HCT116 (cell line): ENCODE measurements around the gene CLSTN3. TPM values are rescaled to one million over a fixed set of nuclear protein-coding genes. Genes with fewer than 3 reads are reported as not detected.

Source experiments
- ATAC-seq: fragments of 200-7000 bp; cut with Tn5 transposase; 2 replicates; pipeline ENCODE4 v1.9.1; 2020; ENCODE audit warnings: mild to moderate bottlenecking, moderate library complexity
- BruUV-seq: library from RNA; stranded (reverse); fragments of 400-500 nt; replicated peaks from 2 replicates; lab custom pipeline; 2021; lab: Mats Ljungman, UMichigan
- CTCF ChIA-PET: fragments of 300-600 bp; sonication (Branson Sonifier 250); formaldehyde crosslinking; loops from one replicate; lab custom pipeline; 2021; ENCODE audit warnings: antibody characterized with exemption; lab: Charles Lee
- POLR2A ChIA-PET: fragments of 300-600, 350-600 bp; sonication (Branson Sonifier 250); formaldehyde crosslinking; loops from one replicate; lab custom pipeline; 2021; ENCODE audit warnings: antibody characterized with exemption; lab: Charles Lee
- RAD21 ChIA-PET, 2 experiments: fragments of 300-600 bp; sonication (Branson Sonifier 250); formaldehyde crosslinking; loops; one replicate each; lab custom pipeline; 2023; ENCODE audit warnings: low total read pairs in 2 of 2; ENCODE audit not compliant: uncharacterized antibody in 2 of 2, unreplicated experiment in 2 of 2, low non-redundant PET in 1 of 2; lab: Charles Lee
- DNase-seq: peaks from one replicate; pipeline ENCODE4 v3.0.0-alpha.2; 2010; ENCODE audit warnings: low read depth, low spot score
- H2AFZ ChIP-seq: fragments of 200-600 bp; shearing (Covaris generic), sonication (generic); 2 replicates; pipeline ENCODE4 v1.6.1; 2017; ENCODE audit warnings: low read depth, mixed run types, mixed read lengths, antibody characterized with exemption, low read length; ENCODE audit not compliant: poor library complexity, severe bottlenecking
- H3K27ac ChIP-seq: 2 replicates; pipeline ENCODE4 v1.5.1; 2012; ENCODE audit warnings: low read depth, low read length
- H3K27me3 ChIP-seq: fragments of 200-600 bp; sonication (generic); 2 replicates; pipeline ENCODE4 v1.6.1; 2016; ENCODE audit warnings: mixed run types, low read length, mixed read lengths; ENCODE audit not compliant: insufficient read depth
- H3K36me3 ChIP-seq, 2 experiments: fragments of 200-500 bp in 1 of 2; fragments of 200-600 bp in 1 of 2; sonication (Bioruptor generic) in 1 of 2; sonication (generic) in 1 of 2; 2 replicates each; pipeline versions ENCODE4 v1.5.1 to v1.6.1; 2014 to 2016; ENCODE audit warnings: low read length in 2 of 2, inconsistent platforms in 1 of 2, mixed read lengths in 1 of 2, mixed run types in 1 of 2; ENCODE audit not compliant: insufficient read depth in 2 of 2, control insufficient read depth in 1 of 2
- H3K4me1 ChIP-seq, 2 experiments: fragments of 200-600 bp in 1 of 2; sonication (generic) in 1 of 2; 2 replicates each; pipeline versions ENCODE4 v1.5.1 to v1.6.1; 2012 to 2017; ENCODE audit warnings: low read length in 2 of 2, inconsistent platforms in 1 of 2, mild to moderate bottlenecking in 1 of 2, mixed read lengths in 1 of 2, mixed run types in 1 of 2, moderate library complexity in 1 of 2; ENCODE audit not compliant: insufficient read depth in 2 of 2, control insufficient read depth in 1 of 2
- H3K4me2 ChIP-seq: fragments of 200-600 bp; sonication (generic); 2 replicates; pipeline ENCODE4 v1.6.1; 2017; ENCODE audit warnings: mixed run types, low read length, mixed read lengths
- H3K4me3 ChIP-seq, 2 experiments: fragments of 200-600 bp in 1 of 2; sonication (generic) in 1 of 2; replicated peaks in 1 of 2; 2 replicates each; pipeline ENCODE4 v1.5.1; 2011 to 2016; ENCODE audit warnings: low read length in 2 of 2, control low read depth in 1 of 2, low read depth in 1 of 2, mild to moderate bottlenecking in 1 of 2, mixed read lengths in 1 of 2, mixed run types in 1 of 2
- H3K79me2 ChIP-seq: fragments of 200-600 bp; sonication (generic); 2 replicates; pipeline ENCODE4 v1.6.1; 2017; ENCODE audit warnings: mild to moderate bottlenecking, mixed run types, low read length, moderate library complexity, mixed read lengths; ENCODE audit not compliant: insufficient read depth
- H3K9ac ChIP-seq: fragments of 200-600 bp; sonication (generic); 2 replicates; pipeline ENCODE4 v1.6.1; 2016; ENCODE audit warnings: low read length, mixed read lengths
- H3K9me2 ChIP-seq: fragments of 200-600 bp; sonication (generic), shearing (Covaris generic); 2 replicates; pipeline ENCODE4 v1.6.1; 2017; ENCODE audit warnings: mixed run types, mild to moderate bottlenecking, moderate library complexity; ENCODE audit not compliant: insufficient read depth
- H3K9me3 ChIP-seq, 2 experiments: fragments of 200-500 bp in 1 of 2; fragments of 200-600 bp in 1 of 2; sonication (Bioruptor generic) in 1 of 2; sonication (generic) in 1 of 2; 2 replicates each; pipeline ENCODE4 v1.6.1; 2014 to 2017; ENCODE audit warnings: low read length in 2 of 2, mixed read lengths in 2 of 2, inconsistent platforms in 1 of 2, low read depth in 1 of 2, mild to moderate bottlenecking in 1 of 2, mixed run types in 1 of 2, moderate library complexity in 1 of 2; ENCODE audit not compliant: control insufficient read depth in 1 of 2, insufficient read depth in 1 of 2
- H4K20me1 ChIP-seq: fragments of 200-600 bp; sonication (generic), shearing (Covaris generic); 2 replicates; pipeline ENCODE4 v1.6.1; 2017; ENCODE audit warnings: mixed run types, mild to moderate bottlenecking, moderate library complexity; ENCODE audit not compliant: insufficient read depth
- CBX3 ChIP-seq: IDR thresholded peaks from 2 replicates; pipeline ENCODE4 v1.6.1; 2012; ENCODE audit warnings: low read depth
- CEBPB ChIP-seq: IDR thresholded peaks from 2 replicates; pipeline ENCODE4 v1.6.1; 2012; ENCODE audit warnings: low read depth
- CTCF ChIP-seq, 3 experiments: fragments of 200-600 bp in 1 of 3; sonication (generic) in 1 of 3; IDR thresholded peaks in 2 of 3; conservative IDR thresholded peaks in 1 of 3; 2 replicates each; pipeline ENCODE4 v1.5.1; 2012 to 2017; ENCODE audit warnings: low read depth in 2 of 3, low read length in 2 of 3, antibody characterized with exemption in 1 of 3, borderline replicate concordance in 1 of 3, control low read depth in 1 of 3, mild to moderate bottlenecking in 1 of 3, mixed read lengths in 1 of 3, mixed run types in 1 of 3, moderate library complexity in 1 of 3; ENCODE audit not compliant: insufficient read depth in 1 of 3
- EGR1 ChIP-seq: IDR thresholded peaks from 2 replicates; pipeline ENCODE4 v1.6.1; 2012; ENCODE audit warnings: low read depth
- ELF1 ChIP-seq: IDR thresholded peaks from 2 replicates; pipeline ENCODE4 v1.6.1; 2012; ENCODE audit warnings: low read depth, borderline replicate concordance
- EZH2phosphoT487 ChIP-seq: fragments of 200-600 bp; IDR thresholded peaks from 2 replicates; pipeline ENCODE4 v1.6.1; 2018; ENCODE audit warnings: antibody characterized with exemption, borderline replicate concordance
- JUND ChIP-seq: IDR thresholded peaks from 2 replicates; pipeline ENCODE4 v1.6.1; 2012
- POLR2A ChIP-seq: IDR thresholded peaks from 2 replicates; pipeline ENCODE4 v1.7.0; 2011; ENCODE audit warnings: borderline replicate concordance; ENCODE audit not compliant: insufficient read depth, insufficient read length; ENCODE audit errors: extremely low read depth
- POLR2AphosphoS5 ChIP-seq: IDR thresholded peaks from 2 replicates; pipeline ENCODE4 v1.6.1; 2011; ENCODE audit warnings: mild to moderate bottlenecking, low read depth, low read length, moderate library complexity
- RAD21 ChIP-seq: IDR thresholded peaks from 2 replicates; pipeline ENCODE4 v1.6.1; 2012; ENCODE audit warnings: low read depth, mild to moderate bottlenecking
- SIN3A ChIP-seq: IDR thresholded peaks from 2 replicates; pipeline ENCODE4 v1.6.1; 2012; ENCODE audit warnings: low read depth
- SRF ChIP-seq: IDR thresholded peaks from 2 replicates; pipeline ENCODE4 v1.6.1; 2012; ENCODE audit warnings: low read depth
- YY1 ChIP-seq: IDR thresholded peaks from 2 replicates; pipeline ENCODE4 v1.6.1; 2011; ENCODE audit warnings: low read length, low read depth, moderate library complexity, mild to moderate bottlenecking; ENCODE audit not compliant: insufficient replicate concordance; ENCODE audit errors: extremely low read depth
- ZFX ChIP-seq: fragments of 450-650 bp; IDR thresholded peaks from 2 replicates; pipeline ENCODE4 v1.6.1; 2017
- ZNF274 ChIP-seq: fragments of 200-500 bp; sonication (Bioruptor generic); IDR thresholded peaks from 2 replicates; pipeline ENCODE4 v1.6.1; 2014; ENCODE audit warnings: mild to moderate bottlenecking, low read depth, low read length, inconsistent platforms
- intact Hi-C: fragments of 100-400 bp; cut with micrococcal nuclease; formaldehyde crosslinking; loops from 2 replicates; pipeline ENCODE4 v1.10.0; 2022
- total RNA-seq: library from RNA; stranded (reverse); gene quantifications from one replicate; pipeline ENCODE4 v1.2.1, GENCODE V29; 2021; ENCODE audit not compliant: unreplicated experiment
- TF ChIP-seq, protein P1 (sequence below): IDR thresholded peaks from 2 replicates; pipeline ENCODE4 v1.6.1; 2011; ENCODE audit warnings: mild to moderate bottlenecking, low read length, moderate library complexity; ENCODE audit not compliant: insufficient replicate concordance; ENCODE audit errors: extremely low read depth
- TF ChIP-seq, protein P2 (sequence below): IDR thresholded peaks from 2 replicates; pipeline ENCODE4 v1.6.1; 2012

CLSTN3 gene
- total RNA-seq, 1 experiment from 2014 or later: 23.0 TPM

GRCh38 chr12:7099290-7099996 is 30.7 kb upstream of the CLSTN3 start (continued):
- no peak for TF ChIP-seq CEBPB
- no peak for TF ChIP-seq ZFX
- no peak for TF ChIP-seq ZNF274
- TF ChIP-seq, all 23 proteins: peak for 0

DNA sequence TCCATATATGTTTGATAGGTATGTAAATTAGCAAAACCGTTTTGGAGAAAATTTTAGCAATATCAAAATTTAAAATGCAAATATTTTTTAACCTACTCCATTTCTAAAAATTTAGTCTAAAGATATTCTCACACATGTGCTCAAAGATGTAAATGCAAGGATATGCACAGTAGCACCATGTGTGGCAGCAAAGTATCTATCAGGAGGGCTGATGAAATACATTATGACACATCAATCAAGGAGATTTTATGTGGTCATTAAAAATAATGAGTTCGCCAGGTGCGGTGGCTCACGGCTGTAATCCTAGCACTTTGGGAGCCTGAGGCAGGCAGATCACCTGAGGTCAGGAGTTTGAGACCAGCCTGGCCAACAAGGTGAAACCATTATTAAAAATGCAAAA is 29.9 kb upstream of the CLSTN3 start:
- DNase-seq (no peak), ATAC-seq (no peak)
- no peak overlapping the region for H3K27ac ChIP-seq
- peaks cover 5 to 6% of the 10 kb centered on the region in 2 experiments; a peak in 2 of 4 replicates for H3K36me3 ChIP-seq
- H3K79me2 ChIP-seq: no peaks in the 10 kb centered on the region
- TF ChIP-seq POLR2AphosphoS5: no peak
- TF ChIP-seq SRF: no peak
- no peak for TF ChIP-seq EGR1
- TF ChIP-seq ZFX: no peak
- TF ChIP-seq JUND: no peak
- TF ChIP-seq CBX3: no peak
- no peak for TF ChIP-seq EZH2phosphoT487
- TF ChIP-seq POLR2A: no peak
- TF ChIP-seq SIN3A: no peak
- TF ChIP-seq ELF1: no peak
- no peak for TF ChIP-seq CTCF (IDR thresholded peaks at IDR 0.05 in 2 of 3, conservative IDR thresholded peaks at IDR 0.05 in 1 of 3; ENCODE audit: borderline replicate concordance in 1 of 3, insufficient read depth in 1 of 3, low read depth in 2 of 3, low read length in 2 of 3)
- TF ChIP-seq, protein P1, sequence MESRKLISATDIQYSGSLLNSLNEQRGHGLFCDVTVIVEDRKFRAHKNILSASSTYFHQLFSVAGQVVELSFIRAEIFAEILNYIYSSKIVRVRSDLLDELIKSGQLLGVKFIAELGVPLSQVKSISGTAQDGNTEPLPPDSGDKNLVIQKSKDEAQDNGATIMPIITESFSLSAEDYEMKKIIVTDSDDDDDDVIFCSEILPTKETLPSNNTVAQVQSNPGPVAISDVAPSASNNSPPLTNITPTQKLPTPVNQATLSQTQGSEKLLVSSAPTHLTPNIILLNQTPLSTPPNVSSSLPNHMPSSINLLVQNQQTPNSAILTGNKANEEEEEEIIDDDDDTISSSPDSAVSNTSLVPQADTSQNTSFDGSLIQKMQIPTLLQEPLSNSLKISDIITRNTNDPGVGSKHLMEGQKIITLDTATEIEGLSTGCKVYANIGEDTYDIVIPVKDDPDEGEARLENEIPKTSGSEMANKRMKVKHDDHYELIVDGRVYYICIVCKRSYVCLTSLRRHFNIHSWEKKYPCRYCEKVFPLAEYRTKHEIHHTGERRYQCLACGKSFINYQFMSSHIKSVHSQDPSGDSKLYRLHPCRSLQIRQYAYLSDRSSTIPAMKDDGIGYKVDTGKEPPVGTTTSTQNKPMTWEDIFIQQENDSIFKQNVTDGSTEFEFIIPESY: no peak
- TF ChIP-seq YY1: no peak
- TF ChIP-seq, protein P2, sequence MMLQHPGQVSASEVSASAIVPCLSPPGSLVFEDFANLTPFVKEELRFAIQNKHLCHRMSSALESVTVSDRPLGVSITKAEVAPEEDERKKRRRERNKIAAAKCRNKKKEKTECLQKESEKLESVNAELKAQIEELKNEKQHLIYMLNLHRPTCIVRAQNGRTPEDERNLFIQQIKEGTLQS: no peak
- no peak for TF ChIP-seq RAD21
- H2AFZ ChIP-seq: no peak overlapping the region
- no peaks in the 10 kb centered on the region for H3K9me3 ChIP-seq
- no peaks in the 10 kb centered on the region for H4K20me1 ChIP-seq
- ChIA-PET POLR2A (no interaction called here), CTCF (no interaction called here), RAD21 (no interaction called here)
- H3K9me2 ChIP-seq: no peaks in the 10 kb centered on the region
- H3K4me2 ChIP-seq: no peak overlapping the region
- intact Hi-C loops: no loop called here
- BruUV-seq: no TSS peak
- H3K9ac ChIP-seq: no peak overlapping the region
- no peaks in the 10 kb centered on the region for H3K4me1 ChIP-seq
- no peak overlapping the region for H3K4me3 ChIP-seq
- H3K27me3 ChIP-seq: no peaks in the 10 kb centered on the region
